Keratinocyte (primary cell): ENCODE measurements around the gene STOM. TPM values are rescaled to one million over a fixed set of nuclear protein-coding genes. Genes with fewer than 3 reads are reported as not detected.

Source experiments
- DNase-seq: peaks from one replicate; pipeline ENCODE4 v3.0.0-alpha.2; 2011; ENCODE audit warnings: low read depth, missing footprints, low spot score
- FAIRE-seq: peaks from 2 replicates; lab custom pipeline; 2011; peaks lifted over from hg19 to GRCh38; lab: Jason Lieb, UNC
- H2AFZ ChIP-seq: 2 replicates; pipeline ENCODE4 v1.6.0; 2012; ENCODE audit warnings: low read length, control low read depth, inconsistent platforms; ENCODE audit not compliant: control insufficient read depth
- H3K27ac ChIP-seq: 2 replicates; pipeline ENCODE4 v1.5.1; 2011; ENCODE audit warnings: low read length; ENCODE audit not compliant: control insufficient read depth, insufficient read depth
- H3K27me3 ChIP-seq: 3 replicates; pipeline ENCODE4 v1.6.0; 2011; ENCODE audit warnings: low read length; ENCODE audit not compliant: control insufficient read depth, insufficient read depth; ENCODE audit errors: extremely low read depth
- H3K36me3 ChIP-seq, 2 experiments: 2 replicates in 1 of 2; 3 replicates in 1 of 2; pipeline ENCODE4 v1.5.1; 2011; ENCODE audit warnings: low read length in 2 of 2, mild to moderate bottlenecking in 1 of 2; ENCODE audit not compliant: control insufficient read depth in 2 of 2, insufficient read depth in 2 of 2; ENCODE audit errors: extremely low read depth in 1 of 2
- H3K4me1 ChIP-seq: 3 replicates; pipeline ENCODE4 v1.5.1; 2011; ENCODE audit warnings: low read length; ENCODE audit not compliant: control insufficient read depth, insufficient read depth; ENCODE audit errors: extremely low read depth
- H3K4me2 ChIP-seq: 3 replicates; pipeline ENCODE4 v1.6.0; 2011; ENCODE audit warnings: low read depth, low read length; ENCODE audit not compliant: control insufficient read depth, insufficient read depth; ENCODE audit errors: extremely low read depth
- H3K4me3 ChIP-seq, 3 experiments: fragments of 200-600 bp in 1 of 3; sonication (generic) in 1 of 3; 2 replicates in 2 of 3; 3 replicates in 1 of 3; pipeline ENCODE4 v1.5.1; 2011 to 2016; ENCODE audit warnings: low read length in 3 of 3, mild to moderate bottlenecking in 3 of 3, control low read depth in 2 of 3, inconsistent platforms in 1 of 3, low read depth in 1 of 3, mixed read lengths in 1 of 3, mixed run types in 1 of 3, moderate library complexity in 1 of 3; ENCODE audit not compliant: control insufficient read depth in 2 of 3, insufficient read depth in 2 of 3; ENCODE audit errors: extremely low read depth in 1 of 3
- H3K79me2 ChIP-seq: 2 replicates; pipeline ENCODE4 v1.6.0; 2012; ENCODE audit warnings: low read length; ENCODE audit not compliant: control insufficient read depth, insufficient read depth
- H3K9ac ChIP-seq: 3 replicates; pipeline ENCODE4 v1.6.0; 2011; ENCODE audit warnings: low read length; ENCODE audit not compliant: control insufficient read depth, insufficient read depth; ENCODE audit errors: extremely low read depth
- H3K9me1 ChIP-seq: 3 replicates; pipeline ENCODE4 v1.6.0; 2011; ENCODE audit warnings: low read length; ENCODE audit not compliant: control insufficient read depth, insufficient read depth; ENCODE audit errors: extremely low read depth
- H3K9me3 ChIP-seq: 2 replicates; pipeline ENCODE4 v1.5.1; 2012; ENCODE audit warnings: low read depth, low read length; ENCODE audit not compliant: control insufficient read depth
- H4K20me1 ChIP-seq: 3 replicates; pipeline ENCODE4 v1.6.0; 2011; ENCODE audit warnings: low read length; ENCODE audit not compliant: control insufficient read depth, insufficient read depth; ENCODE audit errors: extremely low read depth
- CTCF ChIP-seq, 3 experiments: IDR thresholded peaks in 1 of 3; conservative IDR thresholded peaks in 1 of 3; optimal IDR thresholded peaks in 1 of 3; 2 replicates in 2 of 3; 3 replicates in 1 of 3; pipeline versions ENCODE3 to v1.5.1; 2011; ENCODE audit warnings: low read length in 3 of 3, mild to moderate bottlenecking in 3 of 3, moderate library complexity in 2 of 3, control low read depth in 1 of 3, inconsistent platforms in 1 of 3; ENCODE audit not compliant: insufficient read depth in 2 of 3; ENCODE audit errors: extremely low read depth in 1 of 3
- EZH2 ChIP-seq: IDR thresholded peaks from one replicate; pipeline ENCODE4 v1.6.1; 2012; ENCODE audit warnings: inconsistent platforms, mild to moderate bottlenecking, low read length, moderate library complexity
- dilution Hi-C: fragments of 300-500 bp; cut with MboI; formaldehyde crosslinking; loops from one replicate; pipeline ENCODE4 v1.7.0; 2020; ENCODE audit warnings: low sequenced_read_pairs; ENCODE audit not compliant: extremely low pct_ligation_motif_present
- polyA plus RNA-seq, 5 experiments: library from polyadenylated mRNA; depleted of rRNA in 3 of 5; stranded (reverse) in 3 of 5; stranded (forward) in 1 of 5; unstranded in 1 of 5; fragments of >200 nt; gene quantifications; 1 replicate in 1 of 5; 2 replicates in 3 of 5; 3 replicates in 1 of 5; pipeline versions ENCODE4 v1.2.1 to v1.2.3, GENCODE V29; 2011 to 2012; ENCODE audit warnings: missing spikeins in 2 of 5, low read depth in 1 of 5, low replicate concordance in 1 of 5

STOM gene
- polyA plus RNA-seq, 1 donor (not counting 4 experiments of a cell fraction or from before 2014, with no cell fraction given), result 121 TPM

GRCh38 chr9:121318631-121319382 is 51.2 kb downstream of the STOM start:
- TF ChIP-seq EZH2, result no peak
- TF ChIP-seq CTCF (optimal IDR thresholded peaks at IDR 0.05 in 1 of 3, IDR thresholded peaks at IDR 0.05 in 1 of 3, conservative IDR thresholded peaks at IDR 0.05 in 1 of 3; ENCODE audit: extremely low read depth in 1 of 3, insufficient read depth in 2 of 3, low read length in 3 of 3), result no peak
- Histone ChIP-seq H3K9me3 (no peaks in the 10 kb centered on the region), H3K36me3 (peaks cover 9 to 26% of the 10 kb centered on the region in 2 experiments), H3K4me2 (no peak overlapping the region), H3K4me1 (peaks cover 7% of the 10 kb centered on the region), H3K9ac (no peak overlapping the region), H3K27ac (no peak overlapping the region), H2AFZ (no peak overlapping the region), H3K4me3 (no peak overlapping the region), H3K79me2 (no peaks in the 10 kb centered on the region), H4K20me1 (no peaks in the 10 kb centered on the region), H3K9me1 (no peaks in the 10 kb centered on the region), H3K27me3 (no peaks in the 10 kb centered on the region)
- DNase-seq (no peak), FAIRE-seq (no peak)
- dilution Hi-C loops, result no loop called here

GRCh38 chr9:121317737-121318630 is 52.1 kb downstream of the STOM start:
- no peaks in the 10 kb centered on the region for H3K79me2 ChIP-seq
- H3K27me3 ChIP-seq, result no peaks in the 10 kb centered on the region
- H3K36me3 ChIP-seq, result peaks cover 11 to 33% of the 10 kb centered on the region in 2 experiments
- H2AFZ ChIP-seq, result no peak overlapping the region
- DNase-seq (no peak), FAIRE-seq (no peak)
- no peaks in the 10 kb centered on the region for H3K9me3 ChIP-seq
- no peak overlapping the region for H3K27ac ChIP-seq
- TF ChIP-seq EZH2 (no peak), CTCF (optimal IDR thresholded peaks at IDR 0.05 in 1 of 3, IDR thresholded peaks at IDR 0.05 in 1 of 3, conservative IDR thresholded peaks at IDR 0.05 in 1 of 3; ENCODE audit: extremely low read depth in 1 of 3, insufficient read depth in 2 of 3, low read length in 3 of 3) (no peak)
- dilution Hi-C loops, result no loop called here
- no peak overlapping the region for H3K4me2 ChIP-seq
- H3K4me3 ChIP-seq, result no peak overlapping the region
- no peak overlapping the region for H3K9ac ChIP-seq
- no peaks in the 10 kb centered on the region for H3K9me1 ChIP-seq
- no peaks in the 10 kb centered on the region for H4K20me1 ChIP-seq
- peaks cover 7% of the 10 kb centered on the region for H3K4me1 ChIP-seq
